ENCODE measurements around the gene GPM6B.

DNA sequence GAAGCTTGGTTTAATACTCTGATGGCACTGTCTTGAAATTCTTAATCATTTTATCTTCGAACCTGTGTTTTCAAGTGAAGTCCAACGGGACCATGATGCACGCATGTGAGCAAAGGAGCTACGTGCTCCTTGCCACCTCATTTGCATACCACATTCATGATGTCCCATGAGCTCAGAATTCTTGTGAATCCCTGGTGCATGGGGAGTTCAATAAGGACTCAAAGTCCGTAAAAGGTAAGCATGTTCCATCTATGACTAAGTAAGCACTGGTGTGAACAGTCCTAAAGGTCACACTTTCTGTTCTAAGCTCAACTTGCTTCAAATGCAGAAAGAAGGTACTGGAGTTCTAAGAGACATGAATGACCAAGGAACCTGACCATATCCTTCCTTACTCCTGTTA lies 13.1 kb upstream of the GPM6B start:
- TF ChIP-seq POLR2A (IDR thresholded peaks at IDR 0.05) (no peak), EP300 (IDR thresholded peaks at IDR 0.05) (no peak)
- TF ChIP-seq, protein P1, sequence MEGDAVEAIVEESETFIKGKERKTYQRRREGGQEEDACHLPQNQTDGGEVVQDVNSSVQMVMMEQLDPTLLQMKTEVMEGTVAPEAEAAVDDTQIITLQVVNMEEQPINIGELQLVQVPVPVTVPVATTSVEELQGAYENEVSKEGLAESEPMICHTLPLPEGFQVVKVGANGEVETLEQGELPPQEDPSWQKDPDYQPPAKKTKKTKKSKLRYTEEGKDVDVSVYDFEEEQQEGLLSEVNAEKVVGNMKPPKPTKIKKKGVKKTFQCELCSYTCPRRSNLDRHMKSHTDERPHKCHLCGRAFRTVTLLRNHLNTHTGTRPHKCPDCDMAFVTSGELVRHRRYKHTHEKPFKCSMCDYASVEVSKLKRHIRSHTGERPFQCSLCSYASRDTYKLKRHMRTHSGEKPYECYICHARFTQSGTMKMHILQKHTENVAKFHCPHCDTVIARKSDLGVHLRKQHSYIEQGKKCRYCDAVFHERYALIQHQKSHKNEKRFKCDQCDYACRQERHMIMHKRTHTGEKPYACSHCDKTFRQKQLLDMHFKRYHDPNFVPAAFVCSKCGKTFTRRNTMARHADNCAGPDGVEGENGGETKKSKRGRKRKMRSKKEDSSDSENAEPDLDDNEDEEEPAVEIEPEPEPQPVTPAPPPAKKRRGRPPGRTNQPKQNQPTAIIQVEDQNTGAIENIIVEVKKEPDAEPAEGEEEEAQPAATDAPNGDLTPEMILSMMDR (IDR thresholded peaks at IDR 0.05), result no peak

Measured in tibial nerve (tissue), 4 donors.